ENCODE data around the gene TAP1. TPM values are rescaled to one million over a fixed set of nuclear protein-coding genes. Genes with fewer than 3 reads are reported as not detected.
A peak's percentile ranks its signal among the peaks of the same experiment; 100 is the strongest.

The TAP1 gene
- total and polyA plus RNA-seq, 9 of the 15 experiments (the other 6 are each of a cell fraction or from before 2014, with no cell fraction given), result 1.3 to 6.0 (median 4.2) TPM

- Histone ChIP-seq H4K20me1 (replicated peaks; ENCODE audit: control insufficient read depth, insufficient read depth, low read length) (no peaks in the 10 kb centered on the region), H3K4me3 (peak within 1 kb of the TSS; percentile 17), H3K9me3 (replicated peaks; ENCODE audit: control insufficient read depth, insufficient read depth, low read depth, low read length) (no peaks in the 10 kb centered on the region), H3K27me3 (ENCODE audit: control insufficient read depth in 2 of 2, insufficient read depth in 2 of 2, low read length in 2 of 2) (peaks cover 4 to 33% of the 10 kb centered on the region in 2 experiments; a peak in 2 of 5 replicates), H3K4me2 (ENCODE audit: insufficient read depth, low read length) (peak within 1 kb of the TSS; percentile 73), H2AFZ (ENCODE audit: low read depth, low read length) (peak within 1 kb of the TSS; percentile 82), H3K9me1 (ENCODE audit: control insufficient read depth, insufficient read depth, low read length) (no peaks in the 10 kb centered on the region), H3K4me1 (replicated peaks in 1 of 2; ENCODE audit: control insufficient read depth in 2 of 2, insufficient read depth in 2 of 2, low read length in 2 of 2) (peaks cover 0 to 16% of the 10 kb centered on the region in 2 experiments; a peak in 3 of 5 replicates), H3K27ac (ENCODE audit: extremely low read depth, low read depth, low read length) (no peak within 1 kb of the TSS), H3K79me2 (ENCODE audit: control insufficient read depth, insufficient read depth, low read length) (no peaks in the 10 kb centered on the region), H3K9ac (ENCODE audit: insufficient read depth in 1 of 2, low read depth in 2 of 2, low read length in 2 of 2) (peak within 1 kb of the TSS in 1 of 2 experiments; percentile 64; a peak in 2 of 4 replicates), H3K36me3 (ENCODE audit: control insufficient read depth, insufficient read depth, low read length) (no peaks in the 10 kb centered on the region)
- CTCF ChIA-PET (ENCODE audit: low intra/inter-chr PET ratio), result interaction anchor here (0.6 to 1.5 kb wide), 4 partner anchors 10 to 160 kb away, joined by 3 to 4 read pairs (median 4); partner anchors contain the start of genes PSMB9 and TAP1
- no TSS peak for BruUV-seq (replicated peaks)
- in situ Hi-C loops (cut with MboI) (no loop called here), intact Hi-C loops (cut with micrococcal nuclease) (no loop called here)
- peak; percentile 91 to 92 (median 91) for DNase-seq (ENCODE audit: extremely low read depth in 1 of 4, low spot score in 3 of 4)
- 14% methylated on average over 35 of the region's 40 CpGs for WGBS (ENCODE audit: insufficient coverage, low coverage, missing lambda C conversion rate)
- peak; percentile 100 for ATAC-seq
- POLR2A ChIA-PET, result interaction anchor here (0.6 to 2.9 kb wide), 4 partner anchors 14 to 127 kb away, joined by 3 to 13 read pairs (median 4); partner anchors contain the start of gene BRD2
- FAIRE-seq, result peak; percentile 99
- no peak for TF ChIP-seq ZNF354B (CRISPR knock-in tag; IDR thresholded peaks at IDR 0.05)
- TF ChIP-seq RFX5 (IDR thresholded peaks at IDR 0.05; ENCODE audit: low read depth, low read length), result peak; percentile 99
- TF ChIP-seq MLX (CRISPR knock-in tag; conservative IDR thresholded peaks at IDR 0.05), result no peak
- no peak for TF ChIP-seq ZNF143 (CRISPR knock-in tag; IDR thresholded peaks at IDR 0.05)
- TF ChIP-seq CEBPB (tag; IDR thresholded peaks at IDR 0.05), result no peak
- TF ChIP-seq NCOA2 (IDR thresholded peaks at IDR 0.05; ENCODE audit: partially characterized antibody in 2 of 2), result no peak
- TF ChIP-seq ZNF445 (CRISPR knock-in tag; IDR thresholded peaks at IDR 0.05; ENCODE audit: low read depth), result no peak
- no peak for TF ChIP-seq GATAD2A (IDR thresholded peaks at IDR 0.05)
- no peak for TF ChIP-seq SAP30 (IDR thresholded peaks at IDR 0.05; ENCODE audit: borderline replicate concordance, insufficient read depth, low read depth, low read length, poor library complexity, severe bottlenecking)
- no peak for TF ChIP-seq HNRNPLL (IDR thresholded peaks at IDR 0.05; ENCODE audit: low read depth, low read length, poor library complexity, severe bottlenecking)
- no peak for TF ChIP-seq ZNF184 (CRISPR knock-in tag; IDR thresholded peaks at IDR 0.05)
- TF ChIP-seq VEZF1 (CRISPR knock-in tag; IDR thresholded peaks at IDR 0.05), result peak; percentile 34; the same call in 1 of the 2 replicates
- TF ChIP-seq SAFB (IDR thresholded peaks at IDR 0.05; ENCODE audit: borderline replicate concordance, low read depth, low read length), result no peak
- TF ChIP-seq DNMT1 (IDR thresholded peaks at IDR 0.05), result no peak
- TF ChIP-seq ATF1 (CRISPR knock-in tag; IDR thresholded peaks at IDR 0.05), result peak; percentile 54; the same call in 1 of the 2 replicates
- TF ChIP-seq ATF1 (tag; IDR thresholded peaks at IDR 0.05), result peak; percentile 97
- no peak for TF ChIP-seq CREB3 (tag; conservative IDR thresholded peaks at IDR 0.05; ENCODE audit: low read depth)
- TF ChIP-seq ELF1 (tag; IDR thresholded peaks at IDR 0.05), result 0 out of 2 replicates have a peak, but pooled peaks have one; percentile 32
- TF ChIP-seq MAZ (CRISPR knock-in tag; conservative IDR thresholded peaks at IDR 0.05 in 1 of 2, IDR thresholded peaks at IDR 0.05 in 1 of 2), result peak in 1 of 2 experiments; percentile 41; a peak in 1 of 4 replicates
These were observed 9.3 kb downstream of the TAP1 start, which contains the start of gene PSMB8 for GRCh38 chr6:32843979-32844838. Gene PSMB8 (minus strand): TSS chr6:32844047. CDS start chr6:32843996, 51 bp downstream.

Measured in K562 (cell line).